Loucy (cell line): ENCODE measurements around the gene ACTA1.

Source experiments
- H2AFZ ChIP-seq: fragments of 200-600 bp; sonication (generic); 2 replicates; pipeline ENCODE4 v1.6.0; 2016; ENCODE audit warnings: antibody characterized with exemption, mild to moderate bottlenecking, low read length, moderate library complexity
- H3F3A ChIP-seq: fragments of 200-600 bp; 2 replicates; pipeline ENCODE4 v1.6.0; 2016; ENCODE audit warnings: antibody characterized with exemption, low read depth, mild to moderate bottlenecking
- H3K27me3 ChIP-seq: fragments of 200-600 bp; sonication (generic); 2 replicates; pipeline ENCODE4 v1.6.1; 2014; ENCODE audit warnings: low read length, mild to moderate bottlenecking; ENCODE audit not compliant: insufficient read depth, poor library complexity, severe bottlenecking
- H3K36me3 ChIP-seq: fragments of 200-600 bp; sonication (generic); 2 replicates; pipeline ENCODE4 v1.6.1; 2016; ENCODE audit warnings: low read length; ENCODE audit not compliant: insufficient read depth
- H3K4me1 ChIP-seq: fragments of 200-600 bp; sonication (generic); 2 replicates; pipeline ENCODE4 v1.5.1; 2014; ENCODE audit warnings: low read length, mild to moderate bottlenecking; ENCODE audit not compliant: insufficient read depth, poor library complexity, severe bottlenecking
- H3K4me2 ChIP-seq: fragments of 200-600 bp; sonication (generic); 2 replicates; pipeline ENCODE4 v1.6.0; 2014; ENCODE audit warnings: antibody characterized with exemption, low read length, low read depth, mild to moderate bottlenecking; ENCODE audit not compliant: poor library complexity, severe bottlenecking
- H3K4me3 ChIP-seq: fragments of 200-600 bp; sonication (generic); 2 replicates; pipeline ENCODE4 v1.5.1; 2014; ENCODE audit warnings: low read length, mild to moderate bottlenecking, mixed read lengths; ENCODE audit not compliant: poor library complexity, severe bottlenecking
- H3K79me2 ChIP-seq: fragments of 200-600 bp; sonication (generic); 2 replicates; pipeline ENCODE4 v1.6.1; 2014; ENCODE audit warnings: low read length; ENCODE audit not compliant: insufficient read depth
- H3K9ac ChIP-seq: fragments of 200-600 bp; sonication (generic); 2 replicates; pipeline ENCODE4 v1.6.0; 2014; ENCODE audit warnings: mild to moderate bottlenecking, low read depth, low read length, moderate library complexity; ENCODE audit not compliant: poor library complexity, severe bottlenecking
- H3K9me2 ChIP-seq: fragments of 200-600 bp; sonication (generic); replicated peaks from 2 replicates; pipeline ENCODE4 v1.6.1; 2016; ENCODE audit warnings: low read depth, low read length, mixed read lengths
- H3K9me3 ChIP-seq: fragments of 200-600 bp; sonication (generic); 2 replicates; pipeline ENCODE4 v1.6.1; 2014; ENCODE audit warnings: mild to moderate bottlenecking, antibody characterized with exemption, low read length, low read depth; ENCODE audit not compliant: insufficient read depth
- H4K20me1 ChIP-seq: fragments of 200-600 bp; sonication (generic); 2 replicates; pipeline ENCODE4 v1.6.0; 2014; ENCODE audit warnings: antibody characterized with exemption, low read length, mild to moderate bottlenecking; ENCODE audit not compliant: insufficient read depth, poor library complexity, severe bottlenecking
- EZH2phosphoT487 ChIP-seq: fragments of 200-600 bp; IDR thresholded peaks from 2 replicates; pipeline ENCODE4 v1.6.1; 2018; ENCODE audit warnings: antibody characterized with exemption, mild to moderate bottlenecking, moderate library complexity, borderline replicate concordance
- TF ChIP-seq, protein P1 (sequence below): fragments of 200-600 bp; sonication (generic); conservative IDR thresholded peaks from 2 replicates; pipeline ENCODE4 v1.5.1; 2014; ENCODE audit warnings: mild to moderate bottlenecking, antibody characterized with exemption, low read length

ACTA1 gene

DNA sequence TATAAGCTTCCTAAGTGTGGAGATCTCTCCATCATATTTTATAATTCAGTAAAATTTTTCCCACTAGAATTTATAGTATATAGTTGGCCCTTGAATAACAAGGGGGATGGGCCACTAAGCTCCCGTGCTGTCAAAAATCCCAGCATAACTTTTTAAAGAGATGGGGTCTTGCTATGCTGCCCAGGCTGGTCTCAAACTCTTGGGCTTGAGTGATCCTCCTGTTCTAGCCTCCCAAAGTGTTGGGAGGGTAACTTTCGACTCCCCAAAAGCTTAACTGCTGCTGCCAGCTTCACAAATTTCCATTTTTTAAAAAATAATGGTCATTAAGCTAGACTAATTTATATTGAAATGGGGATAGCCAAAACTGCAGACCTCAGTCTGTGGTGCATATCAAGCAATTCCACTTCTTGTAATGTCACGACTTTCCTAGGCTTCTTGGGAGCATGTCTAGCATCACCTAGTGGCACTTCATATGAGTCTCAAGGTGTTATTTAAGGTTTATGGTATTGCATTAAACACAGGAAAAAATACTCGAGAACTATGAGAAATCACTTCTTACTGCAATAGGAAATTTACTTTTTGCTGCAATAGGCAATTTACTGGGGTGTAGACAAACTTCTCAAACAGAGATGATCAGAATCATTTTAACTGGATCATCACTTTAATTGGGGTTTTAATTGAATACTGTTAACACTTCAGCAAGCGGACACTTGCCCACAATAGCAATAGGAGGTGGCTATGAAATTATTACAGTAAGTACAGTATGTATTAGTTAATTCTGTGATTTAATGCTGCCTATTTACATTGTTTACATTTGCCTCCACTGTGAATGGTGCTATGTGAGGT lies 19.3 kb upstream of the ACTA1 start:
- no peak for TF ChIP-seq EZH2phosphoT487
- TF ChIP-seq, protein P1, sequence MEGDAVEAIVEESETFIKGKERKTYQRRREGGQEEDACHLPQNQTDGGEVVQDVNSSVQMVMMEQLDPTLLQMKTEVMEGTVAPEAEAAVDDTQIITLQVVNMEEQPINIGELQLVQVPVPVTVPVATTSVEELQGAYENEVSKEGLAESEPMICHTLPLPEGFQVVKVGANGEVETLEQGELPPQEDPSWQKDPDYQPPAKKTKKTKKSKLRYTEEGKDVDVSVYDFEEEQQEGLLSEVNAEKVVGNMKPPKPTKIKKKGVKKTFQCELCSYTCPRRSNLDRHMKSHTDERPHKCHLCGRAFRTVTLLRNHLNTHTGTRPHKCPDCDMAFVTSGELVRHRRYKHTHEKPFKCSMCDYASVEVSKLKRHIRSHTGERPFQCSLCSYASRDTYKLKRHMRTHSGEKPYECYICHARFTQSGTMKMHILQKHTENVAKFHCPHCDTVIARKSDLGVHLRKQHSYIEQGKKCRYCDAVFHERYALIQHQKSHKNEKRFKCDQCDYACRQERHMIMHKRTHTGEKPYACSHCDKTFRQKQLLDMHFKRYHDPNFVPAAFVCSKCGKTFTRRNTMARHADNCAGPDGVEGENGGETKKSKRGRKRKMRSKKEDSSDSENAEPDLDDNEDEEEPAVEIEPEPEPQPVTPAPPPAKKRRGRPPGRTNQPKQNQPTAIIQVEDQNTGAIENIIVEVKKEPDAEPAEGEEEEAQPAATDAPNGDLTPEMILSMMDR = peak; percentile 62
- no peak overlapping the region for H2AFZ ChIP-seq
- H3K4me1 ChIP-seq = no peaks in the 10 kb centered on the region
- no peaks in the 10 kb centered on the region; the same call in 1 of the 2 replicates for H3F3A ChIP-seq
- H3K9me2 ChIP-seq = no peaks in the 10 kb centered on the region
- H3K36me3 ChIP-seq = peaks cover 48% of the 10 kb centered on the region; the same call in 1 of the 2 replicates
- H4K20me1 ChIP-seq = no peaks in the 10 kb centered on the region
- H3K9ac ChIP-seq = no peak overlapping the region
- no peak overlapping the region for H3K4me2 ChIP-seq
- no peak overlapping the region for H3K4me3 ChIP-seq
- no peaks in the 10 kb centered on the region for H3K27me3 ChIP-seq
- H3K9me3 ChIP-seq = no peaks in the 10 kb centered on the region
- H3K79me2 ChIP-seq = no peaks in the 10 kb centered on the region

DNA sequence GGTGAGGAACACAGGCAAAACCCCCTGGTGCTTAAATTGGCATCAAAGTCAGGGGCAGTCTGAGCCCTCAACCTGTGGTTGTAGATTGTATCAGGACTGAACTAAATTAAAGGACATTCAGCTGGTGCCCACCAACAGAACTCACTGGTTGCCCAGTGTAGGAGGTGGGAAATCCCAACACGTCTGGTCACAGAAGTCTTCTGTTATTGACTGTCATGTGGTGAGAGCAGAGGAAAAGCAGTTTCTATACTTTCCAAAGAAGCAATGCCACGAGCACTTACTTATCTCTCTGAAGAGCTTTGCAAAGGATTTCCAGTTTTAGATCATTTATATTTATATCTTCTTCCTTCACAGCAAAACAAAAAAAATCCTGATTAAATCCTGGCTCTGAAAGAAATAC lies 15.0 kb upstream of the ACTA1 start:
- no peaks in the 10 kb centered on the region for H3K4me1 ChIP-seq
- H4K20me1 ChIP-seq = no peaks in the 10 kb centered on the region
- H3K4me2 ChIP-seq = no peak overlapping the region
- no peak for TF ChIP-seq EZH2phosphoT487
- TF ChIP-seq, protein P1 = no peak
- H3K9ac ChIP-seq = no peak overlapping the region
- no peak overlapping the region for H3K4me3 ChIP-seq
- no peaks in the 10 kb centered on the region for H3F3A ChIP-seq
- peaks cover 43% of the 10 kb centered on the region; the same call in 1 of the 2 replicates for H3K36me3 ChIP-seq
- H3K79me2 ChIP-seq = no peaks in the 10 kb centered on the region
- H3K9me2 ChIP-seq = no peaks in the 10 kb centered on the region
- no peaks in the 10 kb centered on the region for H3K27me3 ChIP-seq
- no peaks in the 10 kb centered on the region for H3K9me3 ChIP-seq
- H2AFZ ChIP-seq = no peak overlapping the region

DNA sequence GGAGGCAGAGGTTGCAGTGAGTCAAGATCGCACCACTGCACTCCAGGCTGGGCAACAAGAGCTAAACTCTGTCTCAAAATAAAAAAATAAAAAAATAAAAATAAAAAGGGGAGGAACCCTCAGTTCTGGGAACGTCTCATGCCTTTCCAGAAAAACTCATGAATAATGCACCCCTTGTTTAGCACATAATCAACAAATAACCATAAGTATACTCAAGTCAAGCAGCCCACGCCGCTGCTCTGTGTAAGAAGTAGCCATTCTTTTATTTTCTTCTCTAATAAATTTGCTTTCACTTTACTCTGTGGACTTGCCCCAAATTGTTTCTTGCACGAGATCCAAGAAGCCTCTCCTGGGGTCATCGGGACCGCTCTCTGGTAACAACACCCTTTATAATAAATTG lies 14.5 kb upstream of the ACTA1 start:
- Histone ChIP-seq H3K27me3 (no peaks in the 10 kb centered on the region), H2AFZ (no peak overlapping the region), H3K36me3 (peaks cover 40% of the 10 kb centered on the region; the same call in 1 of the 2 replicates), H3K9ac (no peak overlapping the region), H3K4me1 (no peaks in the 10 kb centered on the region), H3K9me3 (no peaks in the 10 kb centered on the region), H4K20me1 (no peaks in the 10 kb centered on the region), H3F3A (no peaks in the 10 kb centered on the region), H3K4me2 (no peak overlapping the region), H3K9me2 (no peaks in the 10 kb centered on the region), H3K79me2 (no peaks in the 10 kb centered on the region), H3K4me3 (no peak overlapping the region)
- TF ChIP-seq, protein P1 = no peak
- TF ChIP-seq EZH2phosphoT487 = no peak
